Posterior vena cava (tissue), 2 donors: ENCODE data around the gene ZNF326. TPM values are rescaled to one million over a fixed set of nuclear protein-coding genes. Genes with fewer than 3 reads are reported as not detected.

ENCODE experiments used
- DNase-seq: peaks from one replicate; pipeline ENCODE4 v3.0.0-alpha.2; 2020; ENCODE audit warnings: low spot score
- intact Hi-C, 2 donors: fragments of 100-400 bp; cut with DNase I; formaldehyde crosslinking; loops; one replicate each; pipeline versions ENCODE4 v1.14.1 to v1.14.2; 2022 to 2023
- long read RNA-seq, 2 donors: library from polyadenylated mRNA; unstranded; transcript quantifications; one replicate each; pipeline ENCODE4 v2.0.0, GENCODE V29; 2020 to 2021
- total RNA-seq, 2 donors: library from RNA; stranded (reverse); fragmentation: NEBNext Ultra II Directional; extraction: Animal tissue kit (Norgen Biotek cat#: 25700); gene quantifications; one replicate each; pipeline ENCODE4 v1.2.1, GENCODE V29; 2021
- donor health status: DM: yes; HTN: yes; CAD: no.
- donor health status: DM: yes; HTN: yes; CAD: no.

The ZNF326 gene
- total RNA-seq: 10 to 100 TPM; 19.4 to 19.6 TPM
- long read RNA-seq, donor 1, partial matches to known transcripts: 3 of 5 reads
- long read RNA-seq, donor 1, other reads (novel, unspliced or antisense): 1 of 5 reads
- long read RNA-seq, donor 2, partial matches to known transcripts: 13 of 19 reads
- long read RNA-seq, donor 2, other reads (novel, unspliced or antisense): 5 of 19 reads

DNA sequence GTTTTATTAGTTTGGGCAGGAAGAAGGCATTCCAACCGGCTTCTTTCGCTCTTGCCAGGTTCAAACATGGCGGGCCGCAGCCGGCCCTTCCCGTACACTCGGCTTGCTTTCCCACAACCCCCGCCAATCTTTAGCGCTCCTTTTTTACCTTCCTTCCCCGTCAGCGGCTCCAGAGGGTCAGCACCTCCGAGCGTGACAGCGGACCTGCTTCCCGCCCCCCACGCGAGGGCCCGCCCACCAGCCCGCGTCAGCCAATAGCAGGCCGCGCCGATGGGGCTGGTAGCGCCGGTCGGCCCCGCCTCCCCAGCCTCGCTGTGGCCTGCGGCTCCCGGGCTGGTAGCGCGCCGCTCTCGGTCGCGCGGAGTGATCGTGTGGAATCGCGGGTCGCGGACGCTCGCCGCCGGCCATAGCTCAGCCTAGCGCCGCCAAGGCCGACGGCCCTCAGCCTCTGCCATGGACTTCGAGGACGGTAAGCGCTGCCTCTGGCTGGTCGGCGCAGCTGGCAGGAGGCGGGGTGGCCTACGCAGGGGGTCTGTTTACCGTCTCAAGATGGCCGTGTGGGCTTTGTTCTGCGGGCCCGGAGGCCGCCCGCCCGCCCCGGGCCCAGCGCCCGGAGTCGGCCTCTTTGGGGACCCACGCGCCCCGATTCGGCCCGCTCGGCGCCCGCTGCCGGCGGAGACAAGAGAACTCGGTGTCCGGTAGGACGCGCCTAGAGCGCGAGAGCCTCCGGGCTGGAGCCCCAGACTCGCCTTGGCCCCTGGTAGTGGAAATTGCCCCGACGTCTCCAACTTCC, at the start of gene ZNF326:
TSS of gene ZNF326 (plus strand) at position 306 of the 793 bp plus-strand sequence. CDS start at position 454, 148 bp downstream.
- intact Hi-C loops: loop anchor here in 1 of 2 donors (5.0 kb wide), 1 partner anchor 193 kb away; no protein-coding TSS in a partner anchor

GRCh38 chr1:89945852-89946476, 48.9 kb upstream of the ZNF326 start:
- intact Hi-C loops: no loop called here

More for the DNA sequence above, at the start of gene ZNF326:
- DNase-seq: peak; percentile 98

DNA sequence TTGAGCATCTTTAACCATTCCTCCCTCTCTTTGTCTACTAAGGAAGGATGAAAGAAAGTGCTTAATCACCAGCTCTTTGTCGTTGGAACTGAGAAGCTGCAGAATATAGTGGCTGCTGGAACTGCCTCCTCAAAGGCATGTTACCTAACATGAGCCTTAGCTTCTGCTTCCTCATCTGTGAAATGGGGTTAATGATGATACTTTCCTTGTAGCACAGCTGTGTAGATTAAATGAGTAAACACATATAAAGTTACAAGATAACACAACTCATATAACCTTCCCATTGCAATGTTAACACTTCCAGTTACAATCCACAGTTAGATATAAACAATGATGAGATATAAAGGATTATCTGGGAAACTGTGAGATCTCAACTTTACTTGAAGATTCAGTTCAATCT, 48.4 kb upstream of the ZNF326 start:
- intact Hi-C loops: no loop called here
- no peak for DNase-seq

More at GRCh38 chr1:89945852-89946476, 48.9 kb upstream of the ZNF326 start:
- DNase-seq: no peak

DNA sequence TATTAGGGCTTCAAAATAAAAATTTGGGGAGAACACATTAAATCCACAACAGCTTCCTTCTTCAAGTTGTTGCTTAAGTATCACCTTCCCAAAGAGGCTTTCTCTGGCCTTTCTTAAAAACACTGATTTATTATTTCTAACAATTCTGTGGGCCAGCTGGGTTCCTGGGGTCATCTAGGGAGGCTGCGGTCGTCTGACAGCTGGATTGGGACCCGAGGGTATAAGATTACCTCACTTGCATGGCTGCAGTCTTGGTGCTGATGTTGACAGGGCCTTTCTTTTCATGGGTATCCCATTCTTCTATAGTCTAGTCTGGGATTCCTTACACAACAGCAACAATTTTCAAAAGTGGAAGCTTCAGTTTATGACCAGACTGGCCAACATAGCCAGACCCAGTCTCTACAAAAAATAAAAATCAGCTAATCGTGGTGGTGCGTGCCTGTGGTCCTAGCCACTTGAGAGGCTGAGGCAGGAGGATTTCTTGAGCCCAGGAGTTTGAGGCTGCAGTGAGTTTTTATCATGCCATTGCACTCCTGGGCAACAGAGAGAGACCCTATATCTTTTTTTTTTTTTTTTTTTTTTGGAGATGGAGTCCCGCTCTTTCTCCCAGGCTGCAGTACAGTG, 46.1 kb upstream of the ZNF326 start:
- intact Hi-C loops: no loop called here
- no peak for DNase-seq

DNA sequence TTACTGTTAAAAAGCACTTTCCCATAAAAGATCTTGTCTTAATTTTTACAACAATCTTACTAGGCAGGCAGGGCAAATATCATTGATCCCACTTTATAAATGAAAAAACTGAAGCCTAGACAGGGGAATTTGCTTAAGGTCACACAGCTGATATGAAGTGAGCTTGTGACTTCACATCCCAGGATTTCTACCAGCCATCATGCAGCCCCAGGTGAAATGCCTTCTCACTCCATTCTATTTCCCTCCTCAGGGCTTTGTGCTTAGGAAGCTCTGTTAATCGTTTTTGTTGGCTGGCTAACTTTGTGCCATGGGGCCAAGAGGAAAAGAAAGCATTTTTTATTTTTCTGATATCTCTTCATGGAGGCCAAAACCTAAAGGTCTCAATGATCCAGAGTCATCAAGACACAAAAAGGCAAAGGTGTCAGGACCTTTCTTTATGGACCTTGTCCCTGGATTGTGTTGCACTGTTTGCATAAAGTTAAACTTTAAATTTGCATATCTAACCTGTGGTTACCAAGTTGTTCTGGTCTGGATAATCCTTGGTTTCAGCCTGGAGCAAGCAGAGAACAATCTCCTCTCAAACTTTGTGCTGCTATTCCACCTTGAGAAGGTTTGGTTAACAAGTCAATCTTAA, 44.8 kb upstream of the ZNF326 start:
- intact Hi-C loops: no loop called here

DNA sequence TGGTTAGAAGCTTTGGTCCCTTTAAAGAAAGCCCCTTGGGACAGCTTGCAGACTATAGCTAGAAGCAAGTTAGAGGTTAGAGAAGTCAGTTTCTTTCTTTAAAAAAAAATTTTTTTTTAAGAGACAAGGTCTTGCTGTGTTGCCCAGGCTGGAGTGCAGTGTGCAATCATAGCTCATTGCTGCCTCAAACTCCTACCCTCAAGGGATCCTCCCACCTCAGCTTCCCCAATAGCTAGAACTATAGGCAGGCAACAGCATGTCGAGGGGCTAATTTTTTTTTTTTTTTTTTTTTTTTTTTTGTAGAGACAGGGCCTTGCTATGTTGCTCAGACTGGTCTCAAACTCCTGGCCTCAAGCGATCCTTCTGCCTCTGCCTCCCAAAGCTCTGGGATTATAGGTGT, 44.2 kb upstream of the ZNF326 start:
- DNase-seq: no peak
- intact Hi-C loops: no loop called here

More for the DNA sequence above, 44.8 kb upstream of the ZNF326 start:
- no peak for DNase-seq

DNA sequence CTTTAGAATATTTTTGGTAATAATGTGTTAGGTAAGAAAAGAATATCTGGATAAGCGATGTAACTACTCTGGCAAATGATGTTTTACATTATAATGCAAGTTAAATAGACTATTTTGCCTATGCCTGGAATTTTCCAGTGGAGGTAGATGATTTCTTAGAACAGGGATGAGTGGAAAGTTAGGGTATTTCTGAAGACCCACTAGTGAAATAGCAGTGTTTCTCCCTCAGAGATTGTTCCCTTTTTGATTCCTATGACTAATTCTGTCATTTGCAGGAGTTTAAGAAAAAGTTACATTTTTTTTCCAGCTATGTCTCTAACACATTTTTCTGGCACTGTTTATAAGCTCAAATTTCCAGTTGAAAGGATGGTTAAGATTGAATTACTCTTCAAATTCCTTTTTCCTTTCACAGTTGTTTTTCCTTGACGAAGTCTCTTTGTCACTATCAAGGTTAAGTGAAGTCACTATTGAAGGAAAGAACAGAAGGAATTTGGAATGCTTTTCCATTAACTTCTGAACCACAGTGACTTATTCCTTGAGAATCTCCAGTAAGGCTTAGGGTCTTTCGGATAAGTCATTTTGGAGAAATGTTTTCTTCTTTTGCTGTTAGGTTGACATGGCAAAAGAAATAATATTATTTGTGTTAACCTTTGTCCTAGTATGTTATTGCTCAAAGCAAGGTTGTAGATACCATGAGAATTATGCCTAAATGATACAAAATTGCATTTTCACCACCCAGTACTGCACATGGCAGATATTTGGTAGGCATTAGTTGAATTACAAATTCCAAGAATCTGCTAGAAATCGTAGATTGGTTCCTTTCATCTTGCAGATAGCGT, 42.9 kb upstream of the ZNF326 start:
- DNase-seq: no peak
- intact Hi-C loops: no loop called here

DNA sequence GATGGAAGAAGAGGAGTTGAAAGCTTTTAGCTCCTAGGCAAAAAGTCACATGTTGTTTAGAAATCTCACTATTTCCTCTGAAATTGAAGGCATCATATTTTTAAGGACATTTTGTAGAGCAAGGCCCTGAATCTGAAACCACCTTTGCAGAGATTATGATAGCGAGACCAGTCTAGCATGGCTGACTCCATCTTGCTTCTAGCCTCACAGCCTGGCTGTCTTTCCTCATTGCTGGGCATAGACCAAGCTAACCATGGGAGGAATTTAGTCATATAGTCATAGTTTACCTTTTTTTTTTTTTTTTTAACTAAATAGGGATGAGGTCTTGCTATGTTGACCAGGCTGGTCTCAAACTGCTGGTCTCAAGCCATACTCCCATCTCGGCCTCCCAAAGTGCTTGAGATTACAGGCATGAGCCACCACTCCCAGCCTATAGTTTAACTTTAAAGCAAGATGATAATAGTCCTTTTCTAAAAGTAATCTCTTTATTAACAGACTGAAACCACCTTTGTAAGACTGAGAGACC, 42.2 kb upstream of the ZNF326 start:
- no peak for DNase-seq
- intact Hi-C loops: no loop called here

DNA sequence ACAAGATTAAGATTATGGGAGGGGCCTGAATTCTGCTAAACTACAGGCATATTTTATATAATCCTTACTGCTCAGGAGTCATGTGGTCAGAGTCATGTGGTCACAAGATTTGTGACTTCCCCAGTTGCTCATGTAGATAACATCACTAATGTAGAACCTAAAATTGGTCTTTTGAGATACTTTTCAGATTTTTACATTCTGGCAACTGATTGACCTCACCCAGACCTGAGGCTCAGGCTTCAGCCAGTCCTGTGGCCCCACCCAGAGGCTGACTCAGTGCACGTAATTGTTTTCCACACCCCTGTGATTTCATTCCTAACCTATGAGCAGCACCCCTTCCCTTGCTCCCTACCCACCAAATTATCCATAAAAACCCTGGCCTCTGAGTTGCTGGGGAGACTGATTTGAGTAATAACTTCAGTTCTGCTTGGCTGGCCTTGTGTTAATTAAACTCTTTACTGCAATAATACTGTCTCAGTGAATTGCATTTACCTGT, 41.7 kb upstream of the ZNF326 start:
- intact Hi-C loops: no loop called here
- DNase-seq: no peak

DNA sequence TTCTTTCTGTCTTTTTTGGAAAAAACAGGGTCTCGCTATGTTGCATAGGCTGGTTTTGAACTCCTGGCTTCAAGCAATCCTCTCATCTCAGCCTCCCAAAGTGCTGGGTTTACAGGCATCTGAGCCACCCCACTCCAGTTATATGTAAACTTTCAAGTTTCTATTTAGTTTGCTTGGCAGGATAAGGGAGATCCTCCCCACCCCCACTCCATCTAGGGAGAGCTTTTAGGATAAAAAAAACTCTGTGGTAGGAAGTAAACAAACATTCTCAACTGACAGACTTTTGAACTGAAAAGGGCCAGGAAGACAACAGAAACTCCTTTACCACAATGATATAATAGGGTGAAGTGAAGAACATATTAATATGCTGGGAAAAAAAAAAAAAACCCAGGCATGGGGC, 41.0 kb upstream of the ZNF326 start:
- intact Hi-C loops: no loop called here
- DNase-seq: no peak

DNA sequence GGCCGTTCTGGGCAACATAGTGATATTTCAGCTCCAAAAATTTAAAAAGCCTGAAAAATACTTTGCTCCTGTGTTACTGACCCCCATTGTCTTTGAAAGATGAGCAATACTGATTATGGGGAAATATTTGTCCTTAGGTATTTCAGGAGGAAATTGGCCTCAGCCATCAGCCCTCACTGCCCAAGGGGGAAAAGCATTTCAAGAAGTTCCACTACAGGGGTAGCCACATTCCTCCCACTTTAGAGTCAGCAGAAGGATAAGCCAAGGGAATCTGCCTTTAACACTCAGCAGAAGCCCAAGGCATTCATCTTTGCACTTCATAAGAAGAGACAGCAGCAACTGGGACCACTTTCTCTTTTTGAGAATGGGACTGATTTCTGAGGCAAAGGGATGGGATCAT, 40.5 kb upstream of the ZNF326 start:
- intact Hi-C loops: no loop called here

DNA sequence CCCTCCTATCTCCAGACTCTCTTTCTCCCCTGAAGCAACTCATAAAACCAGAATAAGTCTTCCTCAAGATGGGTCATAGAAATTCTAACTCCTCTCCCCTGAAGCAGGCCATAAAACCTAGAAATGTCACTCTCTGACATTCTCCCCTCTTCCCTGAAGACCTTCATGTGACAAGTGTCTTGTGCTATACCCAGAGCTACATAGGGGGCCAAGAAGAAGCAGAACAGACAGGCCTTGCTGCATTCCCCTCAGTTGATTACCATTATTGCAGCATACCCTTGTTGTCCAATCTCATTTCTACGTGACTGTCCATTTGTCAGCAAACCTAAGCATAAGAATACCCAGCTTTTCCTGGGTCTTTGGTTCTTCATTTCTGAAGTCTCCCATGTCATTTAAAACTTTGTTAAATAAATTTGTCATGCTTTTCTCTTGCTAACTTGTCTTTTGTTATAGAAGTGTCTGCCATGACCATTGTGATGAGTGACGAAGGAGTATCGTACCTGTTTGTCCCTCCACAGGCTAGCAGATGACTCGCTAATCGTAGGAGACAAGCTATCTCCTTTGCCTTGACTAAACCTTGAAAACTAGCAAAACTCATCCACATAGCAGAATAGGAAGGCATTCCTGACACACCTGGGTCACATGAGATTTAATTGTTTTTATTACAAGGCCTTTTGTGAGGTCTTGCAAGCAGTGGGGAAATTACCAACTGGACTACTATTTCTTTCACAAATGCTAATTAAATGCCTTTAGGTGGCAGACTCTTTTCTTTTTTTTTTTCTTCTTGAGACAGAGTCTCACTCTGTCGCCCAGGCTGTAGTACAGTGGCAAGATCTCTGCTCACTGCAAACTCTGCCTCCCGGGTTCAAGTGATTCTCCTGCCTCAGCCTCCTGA, 39.4 kb upstream of the ZNF326 start:
- intact Hi-C loops: no loop called here
- DNase-seq: no peak

More for the DNA sequence above, 40.5 kb upstream of the ZNF326 start:
- no peak for DNase-seq

DNA sequence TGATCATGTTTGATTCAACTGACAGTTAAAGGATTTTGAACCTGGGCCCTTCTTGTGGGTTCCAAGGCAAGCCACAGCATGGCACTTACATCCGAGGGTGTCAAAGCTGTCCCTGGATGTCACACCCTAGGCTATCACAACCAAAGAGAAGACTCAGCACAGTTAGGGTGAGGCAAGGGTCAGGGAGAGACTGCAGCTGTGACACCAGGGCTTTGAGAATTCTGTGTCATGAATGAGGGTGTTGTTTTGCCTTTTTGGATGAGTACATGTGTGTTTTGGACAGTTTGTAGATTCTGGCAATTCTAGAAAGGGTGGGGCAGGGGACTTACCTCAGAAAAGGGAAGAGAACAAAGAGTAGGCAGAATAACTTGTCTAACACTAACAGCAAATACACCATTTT, 37.8 kb upstream of the ZNF326 start:
- intact Hi-C loops: no loop called here
- DNase-seq: no peak

GRCh38 chr1:89958851-89959654, 35.9 kb upstream of the ZNF326 start:
- intact Hi-C loops: no loop called here
- DNase-seq: no peak

- intact Hi-C loops: no loop called here
- no peak for DNase-seq
Observed at GRCh38 chr1:89959719-89960118, 35.2 kb upstream of the ZNF326 start.

DNA sequence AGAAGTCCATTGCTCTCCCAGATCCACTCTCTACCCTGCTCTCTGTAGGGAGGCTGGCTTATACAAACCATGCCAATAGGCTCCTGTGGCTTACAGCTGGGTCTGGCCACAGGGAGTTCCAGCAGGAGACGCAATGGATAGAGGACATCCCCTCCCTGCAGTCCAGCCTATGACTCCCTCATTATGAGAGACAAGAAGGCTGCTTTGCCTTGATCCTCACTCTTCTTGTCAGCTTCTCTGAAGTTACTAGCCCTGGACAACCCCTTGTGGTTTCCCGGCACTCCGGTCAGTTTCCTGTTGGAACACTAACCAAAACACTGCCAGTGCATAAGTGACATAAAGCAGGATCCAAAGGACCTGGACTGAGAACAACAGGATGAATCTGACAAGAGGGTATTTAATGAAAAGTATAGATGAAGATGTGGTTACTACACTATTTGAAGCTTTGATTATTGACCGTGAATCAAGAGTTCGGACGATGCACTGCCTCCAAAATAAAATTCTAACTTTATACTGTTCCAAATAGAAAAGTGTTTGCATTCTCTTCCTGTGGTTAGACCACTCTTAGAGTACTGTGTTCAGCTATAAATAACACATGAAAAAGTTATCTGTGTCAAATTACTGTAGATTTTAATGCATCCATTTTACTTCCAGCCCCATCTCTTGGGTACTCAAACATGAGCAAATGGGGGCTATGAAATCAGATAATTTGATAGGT, 32.7 kb upstream of the ZNF326 start:
- intact Hi-C loops: no loop called here
- DNase-seq: no peak
